T-helper 1 cell treated with Interleukin-12 subunit alpha and Interleukin-12 subunit beta and Interleukin-4 antibody, amounts not matched to agents 30 μg/mL and 1 μg/mL, for 36 hours (primary cell): ENCODE results near the gene RRBP1.

Experiments
- H3K27ac Mint-ChIP-seq: one replicate; pipeline ENCODE4 v1.8.0; 2021; ENCODE audit warnings: mild to moderate bottlenecking, mixed read lengths
- H3K27me3 Mint-ChIP-seq: one replicate; pipeline ENCODE4 v1.8.0; 2021; ENCODE audit warnings: low read depth, mixed read lengths
- H3K36me3 Mint-ChIP-seq: one replicate; pipeline ENCODE4 v1.8.0; 2021; ENCODE audit warnings: low read depth, mixed read lengths
- H3K4me1 Mint-ChIP-seq: one replicate; pipeline ENCODE4 v1.8.0; 2021; ENCODE audit warnings: low read depth, mixed read lengths
- H3K4me3 Mint-ChIP-seq: one replicate; pipeline ENCODE4 v1.8.0; 2021; ENCODE audit warnings: mild to moderate bottlenecking, moderate library complexity, mixed read lengths
- H3K9me3 Mint-ChIP-seq: one replicate; pipeline ENCODE4 v1.8.0; 2021; ENCODE audit warnings: mixed read lengths

Gene RRBP1

GRCh38 chr20:17617868-17618672 is 64.0 kb downstream of the RRBP1 start:
- Mint-ChIP-seq H3K27me3 (no peaks in the 10 kb centered on the region), H3K36me3 (peaks cover 14% of the 10 kb centered on the region), H3K4me1 (peaks cover 2% of the 10 kb centered on the region), H3K9me3 (no peaks in the 10 kb centered on the region), H3K4me3 (no peak overlapping the region), H3K27ac (no peak overlapping the region)

GRCh38 chr20:17617212-17617867 is 64.7 kb downstream of the RRBP1 start:
- Mint-ChIP-seq H3K36me3 (peaks cover 13% of the 10 kb centered on the region), H3K27me3 (no peaks in the 10 kb centered on the region), H3K27ac (no peak overlapping the region), H3K4me1 (peaks cover 8% of the 10 kb centered on the region), H3K9me3 (no peaks in the 10 kb centered on the region), H3K4me3 (no peak overlapping the region)

- H3K36me3 Mint-ChIP-seq: peaks cover 10% of the 10 kb centered on the region
- H3K27ac Mint-ChIP-seq: no peak overlapping the region
- H3K4me3 Mint-ChIP-seq: no peak overlapping the region
These were observed 65.4 kb downstream of the RRBP1 start for GRCh38 chr20:17616480-17617211.

GRCh38 chr20:17615645-17616479 is 66.2 kb downstream of the RRBP1 start:
- H3K9me3 Mint-ChIP-seq: no peaks in the 10 kb centered on the region
- H3K36me3 Mint-ChIP-seq: peaks cover 10% of the 10 kb centered on the region
- peaks cover 13% of the 10 kb centered on the region for H3K4me1 Mint-ChIP-seq
- no peak overlapping the region for H3K27ac Mint-ChIP-seq
- no peak overlapping the region for H3K4me3 Mint-ChIP-seq
- H3K27me3 Mint-ChIP-seq: no peaks in the 10 kb centered on the region

More at GRCh38 chr20:17616480-17617211, 65.4 kb downstream of the RRBP1 start:
- Mint-ChIP-seq H3K9me3 (no peaks in the 10 kb centered on the region), H3K27me3 (no peaks in the 10 kb centered on the region), H3K4me1 (peaks cover 10% of the 10 kb centered on the region)

GRCh38 chr20:17614812-17615644 is 67.0 kb downstream of the RRBP1 start:
- no peaks in the 10 kb centered on the region for H3K27me3 Mint-ChIP-seq
- H3K4me3 Mint-ChIP-seq: no peak overlapping the region
- peaks cover 12% of the 10 kb centered on the region for H3K36me3 Mint-ChIP-seq
- no peaks in the 10 kb centered on the region for H3K9me3 Mint-ChIP-seq
- H3K4me1 Mint-ChIP-seq: peaks cover 22% of the 10 kb centered on the region
- H3K27ac Mint-ChIP-seq: no peak overlapping the region

- Mint-ChIP-seq H3K4me1 (peaks cover 29% of the 10 kb centered on the region), H3K27ac (peak overlapping the region; percentile 13), H3K27me3 (no peaks in the 10 kb centered on the region), H3K4me3 (no peak overlapping the region), H3K9me3 (no peaks in the 10 kb centered on the region), H3K36me3 (peaks cover 13% of the 10 kb centered on the region)
These were observed 67.7 kb downstream of the RRBP1 start for GRCh38 chr20:17614176-17614811.

GRCh38 chr20:17613328-17614175 is 68.5 kb downstream of the RRBP1 start:
- Mint-ChIP-seq H3K27ac (peak overlapping the region; percentile 13), H3K27me3 (no peaks in the 10 kb centered on the region), H3K9me3 (no peaks in the 10 kb centered on the region), H3K4me1 (peaks cover 34% of the 10 kb centered on the region), H3K36me3 (peaks cover 16% of the 10 kb centered on the region), H3K4me3 (no peak overlapping the region)

GRCh38 chr20:17612992-17613327 is 69.1 kb downstream of the RRBP1 start:
- peaks cover 15% of the 10 kb centered on the region for H3K36me3 Mint-ChIP-seq
- H3K9me3 Mint-ChIP-seq: no peaks in the 10 kb centered on the region
- no peak overlapping the region for H3K4me3 Mint-ChIP-seq
- peak overlapping the region; percentile 97 for H3K27ac Mint-ChIP-seq
- peaks cover 34% of the 10 kb centered on the region for H3K4me1 Mint-ChIP-seq
- H3K27me3 Mint-ChIP-seq: no peaks in the 10 kb centered on the region

- peaks cover 35% of the 10 kb centered on the region for H3K4me1 Mint-ChIP-seq
- peak overlapping the region; percentile 75 for H3K4me3 Mint-ChIP-seq
- peak overlapping the region; percentile 97 for H3K27ac Mint-ChIP-seq
- H3K36me3 Mint-ChIP-seq: peaks cover 16% of the 10 kb centered on the region
- no peaks in the 10 kb centered on the region for H3K9me3 Mint-ChIP-seq
- no peaks in the 10 kb centered on the region for H3K27me3 Mint-ChIP-seq
These were observed 69.6 kb downstream of the RRBP1 start for GRCh38 chr20:17612287-17612991.

GRCh38 chr20:17611540-17612286 is 70.3 kb downstream of the RRBP1 start:
- H3K36me3 Mint-ChIP-seq: peaks cover 19% of the 10 kb centered on the region
- no peaks in the 10 kb centered on the region for H3K27me3 Mint-ChIP-seq
- peak overlapping the region; percentile 97 for H3K27ac Mint-ChIP-seq
- H3K4me3 Mint-ChIP-seq: no peak overlapping the region
- H3K9me3 Mint-ChIP-seq: no peaks in the 10 kb centered on the region
- peaks cover 33% of the 10 kb centered on the region for H3K4me1 Mint-ChIP-seq

GRCh38 chr20:17611290-17611539 is 70.8 kb downstream of the RRBP1 start:
- Mint-ChIP-seq H3K4me1 (peaks cover 33% of the 10 kb centered on the region), H3K27me3 (no peaks in the 10 kb centered on the region), H3K27ac (no peak overlapping the region), H3K9me3 (no peaks in the 10 kb centered on the region), H3K4me3 (no peak overlapping the region), H3K36me3 (peaks cover 19% of the 10 kb centered on the region)
